HG03097 (cell line): ENCODE results near the gene CEP85L.
"Not testable (repeated sequence)": the region's sequence is repeated elsewhere in the genome, so short reads cannot be mapped to it uniquely, and the experiment has no call there.

Experiments used
- ATAC-seq: cut with Tn5 transposase; IDR thresholded peaks from one replicate; pipeline ENCODE4 v1.9.1; 2021; ENCODE audit not compliant: unreplicated experiment, low FRiP score

CEP85L gene

DNA sequence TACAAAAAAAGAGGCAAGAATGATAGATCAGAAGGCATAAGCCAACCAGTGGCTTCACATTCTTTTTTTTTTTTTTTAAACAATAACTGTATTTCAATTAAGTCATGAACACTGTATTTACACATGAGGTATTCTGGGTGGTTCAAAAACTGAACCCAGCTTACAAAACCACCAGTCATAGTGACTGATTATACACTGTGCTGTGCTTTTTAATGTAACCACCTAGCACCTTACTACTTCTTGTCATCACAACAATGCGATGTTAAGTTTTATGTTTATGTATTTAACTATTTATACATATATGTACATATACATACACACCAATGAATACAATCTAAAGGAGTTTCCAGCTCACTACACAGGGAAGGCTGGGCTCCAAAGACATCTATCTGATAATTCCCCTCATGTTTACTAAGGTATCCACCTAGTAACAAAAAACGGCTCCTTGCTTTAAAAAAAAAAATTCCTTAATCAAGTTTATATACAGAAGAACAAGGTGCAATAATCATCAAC lies 190.4 kb downstream of the CEP85L start:
- ATAC-seq = no peak

DNA sequence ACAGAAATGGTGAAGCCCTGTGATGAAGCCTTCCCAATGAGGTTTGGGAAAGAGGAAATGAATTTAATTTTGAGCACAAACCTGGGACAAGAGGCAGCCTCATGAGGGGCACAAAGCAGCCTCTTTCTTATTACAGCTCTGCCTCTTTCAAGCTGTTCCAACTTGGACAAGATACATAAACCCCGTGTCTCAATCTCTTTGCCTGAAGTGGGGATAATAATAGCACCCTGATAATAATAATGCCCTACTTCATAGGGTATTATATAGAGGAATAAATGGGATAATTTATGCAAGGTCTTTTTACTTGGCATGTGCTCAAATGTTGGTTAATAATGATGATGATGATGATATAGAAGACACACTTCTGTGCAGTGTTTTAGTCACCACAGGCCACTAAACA lies 194.4 kb downstream of the CEP85L start:
- ATAC-seq = no peak

DNA sequence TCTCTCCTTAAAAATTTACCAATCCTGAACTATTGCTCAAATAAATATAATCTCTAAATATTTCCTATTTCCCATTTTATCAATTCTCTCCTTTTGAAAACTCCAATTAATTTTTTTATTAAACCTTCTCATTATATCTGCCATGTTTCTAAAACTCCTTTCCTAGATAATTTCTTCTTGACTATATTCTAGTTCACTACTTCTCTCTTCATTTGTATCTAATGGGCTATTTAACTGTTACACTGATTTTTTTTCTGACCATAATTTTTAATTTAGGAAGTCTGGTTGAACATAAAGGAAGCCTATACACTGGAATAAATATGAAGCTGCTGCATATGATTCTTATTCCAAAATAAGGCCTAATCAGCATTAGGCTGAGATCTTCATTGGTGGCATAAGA lies 199.6 kb downstream of the CEP85L start:
- ATAC-seq = no peak

DNA sequence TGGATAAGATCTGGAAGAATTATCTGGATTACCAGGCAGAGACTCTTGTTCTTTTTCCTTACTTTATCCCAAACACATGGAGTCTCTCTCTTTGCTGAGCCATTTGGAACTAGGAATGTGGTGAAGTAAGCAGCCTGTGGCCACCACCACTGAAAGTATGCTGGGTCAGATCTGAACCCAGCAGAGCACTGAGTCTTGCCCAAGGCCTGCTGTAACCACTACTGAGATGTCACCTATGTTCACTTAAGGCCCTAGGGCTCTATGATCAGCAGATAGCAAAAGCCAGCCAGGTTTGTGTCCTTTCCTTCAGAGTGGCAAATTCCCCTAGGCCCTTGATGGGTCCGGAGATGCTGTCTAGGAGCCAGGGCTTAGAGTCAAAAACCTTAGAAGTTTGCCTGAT lies 206.6 kb downstream of the CEP85L start:
- no peak for ATAC-seq

DNA sequence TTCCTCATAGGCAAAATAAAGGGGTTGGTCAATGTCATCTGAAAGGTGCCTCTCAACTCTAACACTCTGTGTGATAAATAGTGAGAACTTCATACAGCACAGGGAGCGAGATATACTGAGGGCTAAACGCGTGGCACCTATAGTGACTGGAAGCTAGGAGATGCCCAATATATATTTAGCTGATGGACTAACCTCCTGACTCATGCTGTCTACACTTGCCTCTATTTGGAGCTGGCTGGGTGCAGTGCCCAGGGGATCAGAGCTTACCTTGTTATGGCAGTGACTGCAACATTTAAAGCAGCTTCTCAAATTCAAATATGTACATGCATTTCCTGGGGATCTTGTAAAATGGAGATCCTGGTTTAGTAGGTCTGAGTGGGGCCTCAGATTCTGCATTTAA lies 214.9 kb downstream of the CEP85L start:
- ATAC-seq = no peak

DNA sequence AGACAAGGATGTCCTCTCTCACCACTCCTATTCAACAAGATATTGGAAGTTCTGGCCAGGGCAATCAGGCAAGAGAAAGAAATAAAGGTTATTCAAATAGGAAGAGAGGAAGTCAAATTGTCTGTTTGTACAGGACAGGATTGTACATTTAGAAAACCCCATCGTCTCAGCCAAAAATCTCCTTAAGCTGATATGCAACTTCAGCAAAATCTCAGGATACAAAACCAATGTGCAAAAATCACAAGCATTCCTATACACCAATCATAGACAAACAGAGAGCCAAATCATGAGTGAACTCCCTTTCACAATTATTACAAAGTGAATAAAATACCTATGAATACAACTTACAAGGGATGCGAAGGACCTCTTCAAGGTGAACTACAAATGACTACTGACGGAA lies 217.2 kb downstream of the CEP85L start:
- ATAC-seq = not testable (repeated sequence)

DNA sequence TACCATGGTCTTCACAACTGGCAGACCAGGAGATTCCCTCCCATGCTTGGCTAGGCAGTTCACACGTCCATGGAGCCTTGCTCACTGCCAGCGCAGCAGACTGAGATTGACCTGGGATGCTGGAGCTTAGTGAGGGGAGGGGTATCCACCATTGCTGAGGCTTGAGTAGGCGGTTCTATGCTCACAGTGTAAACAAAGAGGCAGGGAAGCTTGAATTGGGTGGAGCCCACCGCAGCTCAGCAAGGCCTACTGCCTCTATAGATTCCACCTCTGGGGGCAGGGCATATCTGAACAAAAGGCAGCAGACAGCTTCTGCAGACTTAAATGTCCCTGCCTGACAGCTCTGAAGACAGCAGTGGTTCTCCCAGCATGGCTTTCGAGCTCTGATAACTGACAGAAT lies 230.1 kb downstream of the CEP85L start:
- ATAC-seq = not testable (repeated sequence)

DNA sequence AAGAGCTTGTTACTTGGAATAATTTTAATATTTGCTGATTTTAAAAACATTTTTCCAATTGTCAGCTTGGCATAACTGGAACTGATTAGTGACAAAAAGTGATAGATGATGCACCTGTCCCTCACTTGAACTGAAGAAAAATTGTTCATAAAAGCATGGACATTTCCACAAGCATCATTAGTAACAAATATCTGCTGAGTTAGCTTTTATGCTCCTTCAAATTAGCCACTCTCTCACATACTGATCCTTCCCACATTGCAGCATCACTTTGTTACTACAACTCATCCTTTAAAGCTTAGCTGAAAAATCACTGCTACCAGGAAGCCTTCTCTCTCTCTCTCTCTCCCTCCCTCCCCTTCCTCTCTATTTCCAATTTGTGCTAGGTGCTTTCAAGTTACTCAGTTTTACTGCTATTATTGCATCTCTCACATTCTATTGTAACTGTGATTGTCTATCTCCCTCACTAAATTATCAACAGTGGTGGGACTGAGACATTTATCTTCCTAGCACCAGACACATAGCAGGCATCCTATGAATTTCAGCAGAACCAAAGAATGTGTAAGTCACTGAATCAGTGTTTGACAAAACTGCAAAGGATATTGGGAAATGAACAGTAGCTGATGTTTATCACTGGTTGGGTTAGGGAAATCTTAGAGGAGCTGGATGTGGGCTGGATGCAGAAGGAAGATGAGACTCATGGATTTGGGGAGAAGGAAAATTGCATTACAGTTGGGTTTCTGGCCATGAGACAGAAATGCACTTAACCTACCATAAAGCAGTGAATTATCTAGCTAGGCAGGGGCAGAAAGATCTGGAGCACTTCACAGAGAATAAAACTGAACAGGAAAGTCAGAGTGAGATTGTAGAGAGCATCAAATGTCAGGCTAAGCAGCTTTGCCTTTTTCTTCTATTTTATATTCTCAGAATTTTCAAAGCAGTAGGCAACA lies 231.7 kb downstream of the CEP85L start:
- no peak for ATAC-seq
